Stimulated activated naive B cell treated with anti-CD40 and anti-IgM and Interleukin-4, amounts not matched to agents 10 μg/mL and 1 μg/mL and 100 μg/mL, for 72 hours (primary cell): Measurements from ENCODE around the gene RUBCNL.

Experiments used
- ATAC-seq, 2 donors: fragments of 150-1000 bp; cut with Tn5 transposase; replicated peaks; 2 replicates each; pipeline ENCODE4 v1.10.0; 2021; ENCODE audit warnings: moderate library complexity in 1 of 2
- DNase-seq: peaks from one replicate; pipeline ENCODE4 v3.0.0; 2021
- H3K27ac Mint-ChIP-seq: one replicate; pipeline ENCODE4 v1.8.0; 2022; ENCODE audit warnings: mild to moderate bottlenecking, mixed read lengths
- H3K27me3 Mint-ChIP-seq, 2 donors: one replicate each; pipeline ENCODE4 v1.8.0; 2022; ENCODE audit warnings: mixed read lengths in 2 of 2
- H3K36me3 Mint-ChIP-seq, 2 donors: one replicate each; pipeline ENCODE4 v1.8.0; 2022; ENCODE audit warnings: mixed read lengths in 2 of 2, mild to moderate bottlenecking in 1 of 2
- H3K4me1 Mint-ChIP-seq, 2 donors: one replicate each; pipeline ENCODE4 v1.8.0; 2022; ENCODE audit warnings: mixed read lengths in 2 of 2, mild to moderate bottlenecking in 1 of 2
- H3K4me3 Mint-ChIP-seq, 2 donors: one replicate each; pipeline ENCODE4 v1.8.0; 2022; ENCODE audit warnings: mild to moderate bottlenecking in 2 of 2, mixed read lengths in 2 of 2, moderate library complexity in 1 of 2
- H3K9me3 Mint-ChIP-seq, 2 donors: one replicate each; pipeline ENCODE4 v1.8.0; 2022; ENCODE audit warnings: mixed read lengths in 2 of 2, mild to moderate bottlenecking in 1 of 2

Gene RUBCNL

DNA sequence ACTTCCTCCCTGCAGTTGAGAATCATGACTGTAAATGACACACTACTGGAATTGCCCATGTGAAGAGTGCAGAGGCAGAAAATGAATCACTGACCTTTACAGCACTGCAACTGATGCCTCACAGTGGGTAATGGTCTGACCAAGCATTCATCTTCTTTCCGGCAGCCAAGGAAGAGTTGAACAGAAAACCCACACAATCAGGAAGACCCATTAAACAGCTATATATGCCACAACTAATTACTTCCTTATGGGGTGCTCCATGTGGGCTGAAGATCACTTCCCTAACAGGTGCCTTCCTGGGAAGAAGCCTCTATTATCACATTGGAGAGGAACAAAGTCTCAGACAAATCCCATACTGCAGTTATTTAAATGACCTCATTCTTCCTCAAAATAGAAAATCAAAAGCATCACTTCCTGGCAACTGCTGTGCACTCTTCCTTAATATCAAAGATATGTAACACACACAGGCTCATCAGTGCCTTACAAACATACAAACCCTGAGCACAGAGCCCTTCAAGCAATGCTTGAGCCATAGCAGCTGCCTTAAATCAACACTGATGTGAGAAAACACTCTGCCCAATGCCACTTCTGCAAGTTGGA is 45.8 kb downstream of the RUBCNL start:
- Mint-ChIP-seq H3K4me3 (peak overlapping the region; percentile 35 to 42), H3K27ac (peak overlapping the region; percentile 91), H3K27me3 (no peaks in the 10 kb centered on the region), H3K4me1 (peaks cover 60 to 81% of the 10 kb centered on the region in 2 donors), H3K9me3 (peaks cover 2 to 14% of the 10 kb centered on the region in 2 donors), H3K36me3 (peaks cover 78 to 91% of the 10 kb centered on the region in 2 donors)
- ATAC-seq: peak; percentile 92
- DNase-seq: peak; percentile 66

- peaks cover 60 to 78% of the 10 kb centered on the region in 2 donors for H3K4me1 Mint-ChIP-seq
- peak; percentile 0 to 3 for ATAC-seq
Observed at GRCh38 chr13:46340631-46341111, 46.4 kb downstream of the RUBCNL start.

DNA sequence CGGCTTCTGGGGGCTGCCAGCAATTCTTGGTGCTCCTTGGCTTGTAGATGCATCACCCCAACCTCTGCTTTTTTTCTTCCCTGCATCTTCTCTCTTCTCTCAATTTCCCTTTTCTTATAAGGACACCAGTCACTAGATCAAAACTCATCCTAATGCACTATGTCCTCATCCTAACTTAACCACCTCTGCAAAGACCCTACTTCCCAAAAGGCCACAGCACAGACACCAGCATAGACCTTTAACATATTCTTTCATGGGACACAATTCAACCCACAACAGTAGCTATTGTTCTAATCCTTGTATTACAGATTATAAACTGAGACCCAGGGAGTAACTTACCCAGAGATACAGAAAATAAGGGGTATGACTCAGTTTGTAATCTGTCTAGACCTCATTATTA is 47.0 kb downstream of the RUBCNL start:
- ATAC-seq (no peak), DNase-seq (no peak)

More at GRCh38 chr13:46340631-46341111, 46.4 kb downstream of the RUBCNL start:
- Mint-ChIP-seq H3K36me3 (peaks cover 77 to 88% of the 10 kb centered on the region in 2 donors), H3K27me3 (no peaks in the 10 kb centered on the region), H3K4me3 (peak overlapping the region; percentile 35 to 42), H3K27ac (peak overlapping the region; percentile 91), H3K9me3 (peaks cover 2 to 14% of the 10 kb centered on the region in 2 donors)
- DNase-seq: no peak

GRCh38 chr13:46339035-46339666 is 47.9 kb downstream of the RUBCNL start:
- DNase-seq (peak; percentile 54), ATAC-seq (peak; percentile 46 to 55)
- Mint-ChIP-seq H3K27ac (peak overlapping the region; percentile 89), H3K9me3 (peaks cover 2 to 14% of the 10 kb centered on the region in 2 donors), H3K4me1 (peaks cover 69 to 80% of the 10 kb centered on the region in 2 donors), H3K36me3 (peaks cover 69 to 90% of the 10 kb centered on the region in 2 donors), H3K4me3 (peak overlapping the region; percentile 41 to 42), H3K27me3 (no peaks in the 10 kb centered on the region)

More for the DNA sequence above, 47.0 kb downstream of the RUBCNL start:
- Mint-ChIP-seq H3K27me3 (no peaks in the 10 kb centered on the region), H3K36me3 (peaks cover 73 to 89% of the 10 kb centered on the region in 2 donors), H3K27ac (peak overlapping the region; percentile 91), H3K4me3 (peak overlapping the region; percentile 2 to 42), H3K9me3 (peaks cover 2 to 14% of the 10 kb centered on the region in 2 donors), H3K4me1 (peaks cover 64 to 80% of the 10 kb centered on the region in 2 donors)

- Mint-ChIP-seq H3K27ac (no peak overlapping the region), H3K9me3 (peaks cover 2 to 14% of the 10 kb centered on the region in 2 donors), H3K4me1 (peaks cover 70 to 80% of the 10 kb centered on the region in 2 donors), H3K4me3 (no peak overlapping the region), H3K27me3 (no peaks in the 10 kb centered on the region), H3K36me3 (peaks cover 63 to 86% of the 10 kb centered on the region in 2 donors)
- ATAC-seq (no peak), DNase-seq (no peak)
Observed at GRCh38 chr13:46337700-46338099, 49.4 kb downstream of the RUBCNL start.

DNA sequence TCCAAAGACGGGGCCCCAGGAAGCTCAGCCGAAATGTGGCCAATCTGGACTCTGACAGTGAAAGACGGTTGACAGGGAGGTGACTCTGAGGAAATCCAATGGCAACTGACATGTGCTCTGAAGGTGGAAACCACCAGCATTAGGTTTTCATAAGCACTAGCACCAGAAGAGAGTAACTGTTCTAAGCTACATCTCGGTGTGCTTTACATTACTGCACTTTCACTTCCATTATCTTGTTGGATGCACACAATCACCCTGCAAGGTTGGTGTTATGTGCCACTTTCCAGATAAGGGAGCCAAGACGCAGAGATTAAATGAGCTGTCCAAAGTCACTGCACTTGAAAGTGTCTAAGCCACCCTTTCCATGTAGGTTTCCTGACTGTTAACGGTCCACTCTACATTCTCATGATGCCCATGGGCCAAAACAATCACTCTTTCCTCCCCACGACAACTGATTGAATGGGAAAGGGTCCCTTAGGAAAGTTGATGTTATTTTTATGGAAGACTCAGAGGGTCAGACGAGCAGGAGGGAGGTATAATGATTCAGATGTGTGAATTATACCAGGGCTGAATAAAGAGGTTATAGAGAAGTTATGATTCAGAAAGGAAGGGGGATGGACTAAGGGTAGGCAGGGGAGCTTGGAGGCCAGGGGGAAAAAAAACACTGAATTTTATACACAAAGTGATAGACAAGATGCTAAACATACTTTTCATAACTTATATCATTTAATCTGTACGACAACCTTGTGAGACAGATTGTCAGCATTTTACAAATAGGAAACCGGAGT is 52.8 kb downstream of the RUBCNL start:
- ATAC-seq (peak; percentile 48 to 63), DNase-seq (no peak)
- peak overlapping the region in 1 of 2 donors; percentile 41 for H3K4me3 Mint-ChIP-seq
- H3K36me3 Mint-ChIP-seq: peaks cover 30 to 54% of the 10 kb centered on the region in 2 donors
- H3K4me1 Mint-ChIP-seq: peaks cover 47 to 54% of the 10 kb centered on the region in 2 donors
- H3K9me3 Mint-ChIP-seq: peaks cover 2 to 4% of the 10 kb centered on the region in 2 donors
- H3K27ac Mint-ChIP-seq: peak overlapping the region; percentile 52
- no peaks in the 10 kb centered on the region for H3K27me3 Mint-ChIP-seq

DNA sequence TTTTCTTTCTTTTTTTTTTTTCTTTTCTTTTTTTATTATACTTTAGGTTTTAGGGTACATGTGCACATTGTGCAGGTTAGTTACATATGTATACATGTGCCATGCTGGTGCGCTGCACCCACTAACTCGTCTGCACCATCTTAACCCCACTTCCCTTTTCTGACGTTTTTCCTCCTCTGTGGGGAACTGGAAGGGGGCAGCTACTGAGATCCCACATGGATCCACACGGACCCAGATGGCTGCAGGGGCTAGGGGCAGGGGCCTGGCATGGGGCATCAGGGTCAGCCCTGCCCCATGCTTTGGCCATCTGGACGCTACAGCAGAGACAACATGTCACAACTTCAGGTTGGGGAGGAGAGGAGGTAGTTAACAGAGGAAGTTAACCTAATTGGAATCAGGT is 54.3 kb downstream of the RUBCNL start:
- peaks cover 38 to 42% of the 10 kb centered on the region in 2 donors for H3K4me1 Mint-ChIP-seq
- ATAC-seq (no peak), DNase-seq (no peak)
- H3K27me3 Mint-ChIP-seq: no peaks in the 10 kb centered on the region
- H3K36me3 Mint-ChIP-seq: peaks cover 18 to 44% of the 10 kb centered on the region in 2 donors
- peak overlapping the region; percentile 80 for H3K27ac Mint-ChIP-seq
- H3K4me3 Mint-ChIP-seq: no peak overlapping the region
- peaks cover 2 to 4% of the 10 kb centered on the region in 2 donors for H3K9me3 Mint-ChIP-seq

DNA sequence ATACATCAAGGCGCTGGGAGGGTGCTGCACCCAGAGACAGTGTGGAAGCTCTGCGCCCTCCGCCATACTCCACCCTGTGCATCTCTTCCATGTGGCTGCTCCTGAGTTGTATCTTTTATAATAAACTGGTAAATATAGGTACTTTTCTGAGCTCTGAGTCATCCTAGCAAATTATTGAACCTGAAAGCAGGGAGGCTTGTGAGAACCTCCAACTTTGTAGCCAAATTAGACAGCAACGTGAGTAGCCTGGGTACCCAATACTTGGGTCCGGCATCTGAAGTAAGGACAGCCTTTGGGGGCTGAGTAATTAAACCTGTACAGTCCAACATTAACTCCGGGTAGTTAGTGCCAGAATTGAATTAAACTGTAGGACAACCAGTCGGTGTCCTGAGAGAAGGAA is 57.4 kb downstream of the RUBCNL start:
- Mint-ChIP-seq H3K4me1 (peaks cover 29 to 35% of the 10 kb centered on the region in 2 donors), H3K9me3 (no peaks in the 10 kb centered on the region), H3K27ac (no peak overlapping the region), H3K4me3 (no peak overlapping the region), H3K27me3 (no peaks in the 10 kb centered on the region), H3K36me3 (peaks cover 5 to 19% of the 10 kb centered on the region in 2 donors)
- DNase-seq: no peak
- peak in 1 of 2 donors; percentile 16 for ATAC-seq

DNA sequence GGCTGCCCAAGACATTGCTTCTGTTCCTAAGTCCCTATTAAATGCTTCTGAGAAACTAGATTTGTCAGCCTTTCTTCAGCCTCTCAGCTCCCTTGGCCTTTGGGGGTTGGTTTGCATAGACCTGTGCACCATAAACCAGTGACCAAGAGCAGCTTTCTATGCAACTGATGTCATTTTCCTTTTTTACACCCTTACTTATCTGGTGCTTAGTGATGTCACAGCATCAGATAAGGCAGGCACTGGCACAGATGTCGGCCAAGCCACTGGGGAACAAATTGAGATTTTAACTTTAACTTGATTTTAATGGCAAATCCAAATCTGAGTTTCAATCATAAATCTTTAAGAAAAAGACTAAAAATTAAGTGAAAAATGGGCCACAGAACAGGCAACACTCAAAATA is 59.8 kb downstream of the RUBCNL start:
- ATAC-seq (no peak), DNase-seq (no peak)
- no peaks in the 10 kb centered on the region for H3K27me3 Mint-ChIP-seq
- H3K27ac Mint-ChIP-seq: no peak overlapping the region
- no peak overlapping the region for H3K4me3 Mint-ChIP-seq
- peaks cover 2 to 6% of the 10 kb centered on the region in 2 donors for H3K36me3 Mint-ChIP-seq
- H3K9me3 Mint-ChIP-seq: no peaks in the 10 kb centered on the region
- peaks cover 11% of the 10 kb centered on the region in 2 donors for H3K4me1 Mint-ChIP-seq

GRCh38 chr13:46324976-46325375 is 62.1 kb downstream of the RUBCNL start:
- peaks cover 2 to 6% of the 10 kb centered on the region in 2 donors for H3K36me3 Mint-ChIP-seq
- H3K4me1 Mint-ChIP-seq: peaks cover 16 to 26% of the 10 kb centered on the region in 2 donors
- H3K9me3 Mint-ChIP-seq: no peaks in the 10 kb centered on the region
- no peak overlapping the region for H3K27ac Mint-ChIP-seq
- H3K27me3 Mint-ChIP-seq: no peaks in the 10 kb centered on the region
- no peak overlapping the region for H3K4me3 Mint-ChIP-seq
- ATAC-seq: no peak
- no peak for DNase-seq

DNA sequence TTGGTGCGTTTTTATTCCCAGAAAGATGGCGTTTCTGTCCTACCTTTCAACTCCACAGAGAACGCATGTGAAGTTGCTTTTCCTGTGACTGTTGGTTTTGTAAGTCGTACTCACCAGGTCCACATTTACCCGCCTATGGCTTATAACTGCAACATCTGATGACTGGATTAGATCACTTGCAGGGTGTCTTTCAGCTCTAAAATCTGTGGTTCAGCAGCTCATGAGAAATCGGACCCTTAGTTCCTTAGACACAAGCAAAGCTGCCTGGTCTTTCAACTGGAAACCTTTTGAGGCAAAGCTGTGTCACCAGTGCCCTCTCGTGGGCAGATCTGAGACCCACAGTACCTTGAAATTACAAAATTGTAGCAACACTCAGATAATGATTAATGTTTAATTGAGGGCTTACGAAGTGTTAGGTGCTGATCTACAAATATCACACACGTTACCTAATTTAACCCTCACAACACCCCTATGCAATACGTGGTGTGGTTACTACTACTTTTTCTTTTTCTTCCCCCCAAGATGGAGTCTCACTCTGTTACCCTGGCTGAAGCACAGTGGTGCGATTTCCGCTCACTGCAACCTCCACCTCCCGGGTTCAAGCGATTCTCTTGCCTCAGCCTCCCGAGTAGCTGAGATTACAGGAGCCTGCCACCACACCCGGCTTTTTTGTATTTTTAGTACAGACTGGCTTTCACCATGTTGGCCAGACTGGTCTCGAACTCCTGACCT is 65.4 kb downstream of the RUBCNL start:
- DNase-seq (peak; percentile 52), ATAC-seq (peak; percentile 90 to 91)
- Mint-ChIP-seq H3K4me1 (peaks cover 16 to 30% of the 10 kb centered on the region in 2 donors), H3K36me3 (no peaks in the 10 kb centered on the region), H3K4me3 (no peak overlapping the region), H3K27ac (peak overlapping the region; percentile 67), H3K27me3 (no peaks in the 10 kb centered on the region), H3K9me3 (no peaks in the 10 kb centered on the region)

GRCh38 chr13:46320821-46321220 is 66.2 kb downstream of the RUBCNL start:
- no peak overlapping the region for H3K4me3 Mint-ChIP-seq
- H3K27ac Mint-ChIP-seq: no peak overlapping the region
- no peak for DNase-seq
- H3K4me1 Mint-ChIP-seq: peaks cover 16 to 25% of the 10 kb centered on the region in 2 donors
- no peaks in the 10 kb centered on the region for H3K36me3 Mint-ChIP-seq
- H3K27me3 Mint-ChIP-seq: no peaks in the 10 kb centered on the region
- ATAC-seq: peak in 1 of 2 donors; percentile 7
- H3K9me3 Mint-ChIP-seq: no peaks in the 10 kb centered on the region

DNA sequence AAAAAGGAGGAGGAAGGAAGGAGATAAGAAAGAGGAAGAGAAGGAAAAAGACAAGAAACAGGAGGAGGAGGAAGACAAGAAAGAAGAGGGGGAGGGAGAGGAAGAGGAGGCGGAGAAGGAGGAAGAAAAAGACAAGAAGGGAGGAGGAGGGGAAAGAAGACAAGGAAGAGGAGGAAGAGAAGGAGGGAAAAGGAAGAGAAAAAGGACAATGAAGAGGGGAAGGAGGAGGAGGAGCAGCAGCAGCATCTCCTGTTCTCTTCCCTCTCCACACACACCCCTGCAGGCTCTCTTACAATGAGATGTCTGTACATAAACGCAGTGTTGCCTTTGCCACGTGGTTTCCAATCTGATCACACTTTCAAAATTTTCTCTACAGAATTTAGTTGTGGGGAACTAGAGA is 66.6 kb downstream of the RUBCNL start:
- DNase-seq: no peak
- Mint-ChIP-seq H3K9me3 (no peaks in the 10 kb centered on the region), H3K27ac (peak overlapping the region; percentile 57), H3K36me3 (no peaks in the 10 kb centered on the region), H3K4me3 (no peak overlapping the region), H3K4me1 (peaks cover 16 to 25% of the 10 kb centered on the region in 2 donors), H3K27me3 (no peaks in the 10 kb centered on the region)
- ATAC-seq: peak in 1 of 2 donors; percentile 10
